GM12878 (cell line): Measurements from ENCODE around the gene PPIL6. TPM values are rescaled to one million over a fixed set of nuclear protein-coding genes. Genes with fewer than 3 reads are reported as not detected.

Experiments used
- ATAC-seq: fragments of 200-7000 bp; cut with Tn5 transposase; 3 replicates; pipeline ENCODE4 v1.9.1; 2020; ENCODE audit warnings: mild to moderate bottlenecking, moderate library complexity
- BruUV-seq: library from RNA; stranded (reverse); fragments of 400-500 nt; replicated peaks from 2 replicates; lab custom pipeline; 2021; lab: Mats Ljungman, UMichigan
- CTCF ChIA-PET: fragments of 300-600 bp; sonication (Branson Sonifier 250); formaldehyde crosslinking; extraction: SDS; loops from one replicate; lab custom pipeline; 2021; ENCODE audit warnings: inconsistent platforms; lab: Yijun Ruan, JAX
- POLR2A ChIA-PET: fragments of 350-600 bp; formaldehyde crosslinking; extraction: SDS; loops from one replicate; lab custom pipeline; 2021; ENCODE audit warnings: inconsistent platforms; lab: Charles Lee
- RAD21 ChIA-PET: fragments of 300-600 bp; sonication (Branson Sonifier 250); formaldehyde crosslinking; loops from one replicate; lab custom pipeline; 2023; ENCODE audit warnings: antibody characterized with exemption; ENCODE audit not compliant: unreplicated experiment; lab: Charles Lee
- SMC1A ChIA-PET: fragments of 300-600 bp; sonication (Branson Sonifier 250); formaldehyde crosslinking; loops from one replicate; lab custom pipeline; 2023; ENCODE audit not compliant: unreplicated experiment, uncharacterized antibody; lab: Charles Lee
- DNase-seq: peaks from one replicate; pipeline ENCODE4 v3.0.0-alpha.2; 2011; ENCODE audit warnings: low read depth, low spot score
- FAIRE-seq: peaks from 3 replicates; lab custom pipeline; 2011; peaks lifted over from hg19 to GRCh38; lab: Jason Lieb, UNC
- H2AFZ ChIP-seq: 2 replicates; pipeline ENCODE4 v1.6.0; 2011; ENCODE audit warnings: low read depth, low read length, control low read depth; ENCODE audit not compliant: control insufficient read depth
- H3K27ac ChIP-seq: 2 replicates; pipeline ENCODE4 v1.5.1; 2011; ENCODE audit warnings: control low read depth; ENCODE audit not compliant: control insufficient read depth, insufficient read depth
- H3K27me3 ChIP-seq, 2 experiments: replicated peaks in 1 of 2; 2 replicates each; pipeline versions ENCODE4 v1.6.0 to v1.6.1; 2011; ENCODE audit warnings: low read length in 1 of 2; ENCODE audit not compliant: control insufficient read depth in 2 of 2, insufficient read depth in 2 of 2
- H3K36me3 ChIP-seq, 2 experiments: 2 replicates each; pipeline ENCODE4 v1.5.1; 2011; ENCODE audit warnings: low read length in 1 of 2; ENCODE audit not compliant: control insufficient read depth in 2 of 2, insufficient read depth in 2 of 2
- H3K4me1 ChIP-seq: 2 replicates; pipeline ENCODE4 v1.6.1; 2011; ENCODE audit warnings: mild to moderate bottlenecking, low read length, moderate library complexity, mixed read lengths; ENCODE audit not compliant: control insufficient read depth, insufficient read depth
- H3K4me2 ChIP-seq: 2 replicates; pipeline ENCODE4 v1.6.0; 2011; ENCODE audit warnings: control low read depth; ENCODE audit not compliant: control insufficient read depth, insufficient read depth
- H3K4me3 ChIP-seq: fragments of 200-600 bp; sonication (generic); 2 replicates; pipeline ENCODE4 v1.5.1; 2016
- H3K79me2 ChIP-seq: 2 replicates; pipeline ENCODE4 v1.6.0; 2011; ENCODE audit warnings: low read length; ENCODE audit not compliant: control insufficient read depth, insufficient read depth
- H3K9ac ChIP-seq: 2 replicates; pipeline ENCODE4 v1.8.0; 2011; ENCODE audit warnings: low read length, control low read depth, mixed read lengths; ENCODE audit not compliant: control insufficient read depth, insufficient read depth
- H3K9me3 ChIP-seq: replicated peaks from 3 replicates; pipeline ENCODE4 v1.5.1; 2011; ENCODE audit warnings: mild to moderate bottlenecking, low read length; ENCODE audit not compliant: control insufficient read depth, insufficient read depth
- H4K20me1 ChIP-seq: 2 replicates; pipeline ENCODE4 v1.6.0; 2011; ENCODE audit not compliant: control insufficient read depth, insufficient read depth
- ATF7 ChIP-seq: fragments of 450-650 bp; IDR thresholded peaks from 2 replicates; pipeline ENCODE4 v1.6.1; 2016; ENCODE audit warnings: low read depth, mild to moderate bottlenecking
- EP300 ChIP-seq, 2 experiments: fragments of 150-350 bp in 1 of 2; IDR thresholded peaks; 2 replicates each; pipeline ENCODE4 v1.6.1; 2011 to 2012; ENCODE audit warnings: low read depth in 2 of 2, low read length in 2 of 2, borderline replicate concordance in 1 of 2, improper control_type of control experiment in 1 of 2, inconsistent platforms in 1 of 2; ENCODE audit not compliant: control insufficient read depth in 1 of 2
- IKZF1 ChIP-seq: fragments of 450-650 bp; conservative IDR thresholded peaks from 2 replicates; pipeline ENCODE4 v1.6.1; 2017; ENCODE audit warnings: antibody characterized with exemption, mild to moderate bottlenecking
- PRDM15 ChIP-seq: fragments of 450-650 bp; formaldehyde crosslinking; IDR thresholded peaks from 2 replicates; pipeline ENCODE4 v1.4.0; 2020; ENCODE audit warnings: mild to moderate bottlenecking, moderate library complexity
- SIN3A ChIP-seq: IDR thresholded peaks from 2 replicates; pipeline ENCODE4 v1.6.1; 2012; ENCODE audit warnings: low read depth, low read length, improper control_type of control experiment
- SMC3 ChIP-seq: IDR thresholded peaks from 2 replicates; pipeline ENCODE4 v1.6.1; 2011; ENCODE audit warnings: low read length, improper control_type of control experiment, borderline replicate concordance
- TBL1XR1 ChIP-seq: IDR thresholded peaks from 2 replicates; pipeline ENCODE4 v1.6.1; 2012; ENCODE audit warnings: low read depth, low read length, improper control_type of control experiment
- WGBS: methylation state at CpG from one replicate; pipeline ENCODE4 v1.1.6; 2016; ENCODE audit warnings: low lambda C conversion rate; ENCODE audit not compliant: insufficient replicate concordance, insufficient coverage; ENCODE audit errors: missing lambda C conversion rate; 5-methylcytosine and 5-hydroxymethylcytosine counted together
- in situ Hi-C: fragments of 300-500 bp; cut with MboI; formaldehyde crosslinking; loops from 9 replicates; pipeline ENCODE4 v1.14.3; 2018; ENCODE audit warnings: mixed read lengths
- intact Hi-C: fragments of 100-400 bp; cut with micrococcal nuclease; formaldehyde crosslinking; loops from one replicate; pipeline ENCODE4 v1.14.2; 2022; ENCODE audit not compliant: unreplicated experiment
- polyA plus RNA-seq, 11 experiments: library from polyadenylated mRNA; depleted of rRNA in 4 of 11; unstranded in 6 of 11; stranded (reverse) in 5 of 11; fragments of >200 nt; fragmentation: Nextera tagmentation in 4 of 11; fragmentation: Illumina TruSeq in 1 of 11; extraction: Ambion mirVana in 4 of 11; extraction: Trizol in 1 of 11; gene quantifications; 1 replicate in 1 of 11; 2 replicates in 10 of 11; pipeline versions ENCODE4 v1.2.1 to v1.2.3, GENCODE V29; 2011 to 2016; ENCODE audit warnings: inconsistent platforms in 2 of 11, missing spikeins in 2 of 11, low read depth in 1 of 11
- total RNA-seq, 4 experiments: library from RNA; depleted of rRNA in 3 of 4; stranded (reverse); fragments of >200 nt in 3 of 4; fragmentation: Illumina TruSeq in 1 of 4; extraction: Trizol in 1 of 4; gene quantifications; 2 replicates each; pipeline versions ENCODE4 v1.2.1 to v1.2.3, GENCODE V29; 2013 to 2021
- TF ChIP-seq, protein P1 (sequence below): fragments of 450-650 bp; formaldehyde crosslinking; IDR thresholded peaks from 2 replicates; pipeline ENCODE4 v1.5.0; 2022; ENCODE audit warnings: mild to moderate bottlenecking, missing genetic modification characterization
- TF ChIP-seq, protein P2 (sequence below): fragments of 450-650 bp; IDR thresholded peaks from 2 replicates; pipeline ENCODE4 v1.6.1; 2018; ENCODE audit warnings: mild to moderate bottlenecking, low read depth, moderate library complexity; ENCODE audit not compliant: partially characterized antibody
- TF ChIP-seq, protein P3 (sequence below): fragments of 450-650 bp; IDR thresholded peaks from 2 replicates; pipeline ENCODE4 v1.6.1; 2016; ENCODE audit warnings: mild to moderate bottlenecking

The PPIL6 gene
- total and polyA plus RNA-seq, 10 of the 15 experiments (the other 5 are each of a cell fraction or from before 2014, with no cell fraction given), result 0.01 to 0.26 (median 0.12) TPM; not detected in 5

DNA sequence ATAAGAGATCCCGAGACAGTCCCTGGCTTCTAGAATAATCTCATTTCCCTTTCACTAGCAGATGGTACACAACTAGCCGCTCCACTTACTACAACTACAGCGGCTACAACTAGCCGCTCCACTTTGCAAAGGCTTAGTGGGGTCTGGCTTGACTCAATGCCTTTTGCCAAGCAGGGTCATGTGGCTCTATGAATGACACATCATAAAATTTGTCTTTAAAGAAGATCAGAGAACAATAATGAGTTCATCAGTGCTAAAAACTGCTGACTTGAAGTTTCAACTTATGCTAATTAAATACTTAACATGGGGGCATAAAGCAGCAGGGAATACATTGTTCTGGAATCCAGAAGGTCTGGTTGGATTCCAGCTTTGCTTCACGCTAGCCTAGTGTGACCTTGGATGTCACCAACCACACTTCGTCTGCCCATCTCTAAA is 17.2 kb upstream of the PPIL6 start:
- DNase-seq (no peak), FAIRE-seq (no peak), ATAC-seq (no peak)
- Histone ChIP-seq H3K9ac (no peak overlapping the region), H3K36me3 (peaks cover 0 to 11% of the 10 kb centered on the region in 2 experiments; a peak in 3 of 4 replicates), H3K9me3 (no peaks in the 10 kb centered on the region; the same call in 1 of the 3 replicates), H3K4me2 (peak overlapping the region; percentile 69), H3K4me3 (no peak overlapping the region; the same call in 1 of the 2 replicates), H3K79me2 (peaks cover 50% of the 10 kb centered on the region), H3K27me3 (no peaks in the 10 kb centered on the region), H3K4me1 (peaks cover 54% of the 10 kb centered on the region), H3K27ac (peak overlapping the region; percentile 75), H2AFZ (peak overlapping the region; percentile 28), H4K20me1 (no peaks in the 10 kb centered on the region)
- no TSS peak for BruUV-seq
- WGBS, result 26% methylated on average over 6 of the region's 6 CpGs
- intact Hi-C loops (loop anchor here (5.0 kb wide), 2 partner anchors 75 to 360 kb away; partner anchors contain the start of genes CD164 and CEP57L1), in situ Hi-C loops (no loop called here)
- ChIA-PET RAD21 (interaction anchor here (1.4 to 10.1 kb wide), 3 partner anchors 16 to 582 kb away, joined by 4 to 97 read pairs (median 9); partner anchors contain the start of genes PPIL6, SMPD2 and ZBTB24), SMC1A (interaction anchor here (0.8 to 10.1 kb wide), 7 partner anchors 9 to 270 kb away, joined by 3 to 148 read pairs (median 7); partner anchors contain the start of genes CD164 and ZBTB24), POLR2A (interaction anchor here (0.5 to 13.1 kb wide), 5 partner anchors 15 to 1220 kb away, joined by 3 to 132 read pairs (median 7); partner anchors contain the start of genes CD164, PPIL6, SMPD2 and ZBTB24), CTCF (interaction anchor here (0.6 to 3.2 kb wide), 6 partner anchors 16 to 74 kb away, joined by 3 to 19 read pairs (median 6); partner anchors contain the start of genes CD164, PPIL6, SMPD2 and ZBTB24)
- TF ChIP-seq EP300 (IDR thresholded peaks at IDR 0.05; ENCODE audit: borderline replicate concordance in 1 of 2, control insufficient read depth in 1 of 2, low read depth in 2 of 2, low read length in 2 of 2) (no peak), IKZF1 (no peak), SMC3 (no peak), TBL1XR1 (no peak), ATF7 (no peak), PRDM15 (CRISPR knock-in tag) (no peak), SIN3A (no peak)
- TF ChIP-seq, protein P1, sequence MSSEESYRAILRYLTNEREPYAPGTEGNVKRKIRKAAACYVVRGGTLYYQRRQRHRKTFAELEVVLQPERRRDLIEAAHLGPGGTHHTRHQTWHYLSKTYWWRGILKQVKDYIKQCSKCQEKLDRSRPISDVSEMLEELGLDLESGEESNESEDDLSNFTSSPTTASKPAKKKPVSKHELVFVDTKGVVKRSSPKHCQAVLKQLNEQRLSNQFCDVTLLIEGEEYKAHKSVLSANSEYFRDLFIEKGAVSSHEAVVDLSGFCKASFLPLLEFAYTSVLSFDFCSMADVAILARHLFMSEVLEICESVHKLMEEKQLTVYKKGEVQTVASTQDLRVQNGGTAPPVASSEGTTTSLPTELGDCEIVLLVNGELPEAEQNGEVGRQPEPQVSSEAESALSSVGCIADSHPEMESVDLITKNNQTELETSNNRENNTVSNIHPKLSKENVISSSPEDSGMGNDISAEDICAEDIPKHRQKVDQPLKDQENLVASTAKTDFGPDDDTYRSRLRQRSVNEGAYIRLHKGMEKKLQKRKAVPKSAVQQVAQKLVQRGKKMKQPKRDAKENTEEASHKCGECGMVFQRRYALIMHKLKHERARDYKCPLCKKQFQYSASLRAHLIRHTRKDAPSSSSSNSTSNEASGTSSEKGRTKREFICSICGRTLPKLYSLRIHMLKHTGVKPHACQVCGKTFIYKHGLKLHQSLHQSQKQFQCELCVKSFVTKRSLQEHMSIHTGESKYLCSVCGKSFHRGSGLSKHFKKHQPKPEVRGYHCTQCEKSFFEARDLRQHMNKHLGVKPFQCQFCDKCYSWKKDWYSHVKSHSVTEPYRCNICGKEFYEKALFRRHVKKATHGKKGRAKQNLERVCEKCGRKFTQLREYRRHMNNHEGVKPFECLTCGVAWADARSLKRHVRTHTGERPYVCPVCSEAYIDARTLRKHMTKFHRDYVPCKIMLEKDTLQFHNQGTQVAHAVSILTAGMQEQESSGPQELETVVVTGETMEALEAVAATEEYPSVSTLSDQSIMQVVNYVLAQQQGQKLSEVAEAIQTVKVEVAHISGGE (CRISPR knock-in tag), result no peak
- TF ChIP-seq, protein P2, sequence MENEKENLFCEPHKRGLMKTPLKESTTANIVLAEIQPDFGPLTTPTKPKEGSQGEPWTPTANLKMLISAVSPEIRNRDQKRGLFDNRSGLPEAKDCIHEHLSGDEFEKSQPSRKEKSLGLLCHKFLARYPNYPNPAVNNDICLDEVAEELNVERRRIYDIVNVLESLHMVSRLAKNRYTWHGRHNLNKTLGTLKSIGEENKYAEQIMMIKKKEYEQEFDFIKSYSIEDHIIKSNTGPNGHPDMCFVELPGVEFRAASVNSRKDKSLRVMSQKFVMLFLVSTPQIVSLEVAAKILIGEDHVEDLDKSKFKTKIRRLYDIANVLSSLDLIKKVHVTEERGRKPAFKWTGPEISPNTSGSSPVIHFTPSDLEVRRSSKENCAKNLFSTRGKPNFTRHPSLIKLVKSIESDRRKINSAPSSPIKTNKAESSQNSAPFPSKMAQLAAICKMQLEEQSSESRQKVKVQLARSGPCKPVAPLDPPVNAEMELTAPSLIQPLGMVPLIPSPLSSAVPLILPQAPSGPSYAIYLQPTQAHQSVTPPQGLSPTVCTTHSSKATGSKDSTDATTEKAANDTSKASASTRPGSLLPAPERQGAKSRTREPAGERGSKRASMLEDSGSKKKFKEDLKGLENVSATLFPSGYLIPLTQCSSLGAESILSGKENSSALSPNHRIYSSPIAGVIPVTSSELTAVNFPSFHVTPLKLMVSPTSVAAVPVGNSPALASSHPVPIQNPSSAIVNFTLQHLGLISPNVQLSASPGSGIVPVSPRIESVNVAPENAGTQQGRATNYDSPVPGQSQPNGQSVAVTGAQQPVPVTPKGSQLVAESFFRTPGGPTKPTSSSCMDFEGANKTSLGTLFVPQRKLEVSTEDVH, result no peak
- TF ChIP-seq, protein P3, sequence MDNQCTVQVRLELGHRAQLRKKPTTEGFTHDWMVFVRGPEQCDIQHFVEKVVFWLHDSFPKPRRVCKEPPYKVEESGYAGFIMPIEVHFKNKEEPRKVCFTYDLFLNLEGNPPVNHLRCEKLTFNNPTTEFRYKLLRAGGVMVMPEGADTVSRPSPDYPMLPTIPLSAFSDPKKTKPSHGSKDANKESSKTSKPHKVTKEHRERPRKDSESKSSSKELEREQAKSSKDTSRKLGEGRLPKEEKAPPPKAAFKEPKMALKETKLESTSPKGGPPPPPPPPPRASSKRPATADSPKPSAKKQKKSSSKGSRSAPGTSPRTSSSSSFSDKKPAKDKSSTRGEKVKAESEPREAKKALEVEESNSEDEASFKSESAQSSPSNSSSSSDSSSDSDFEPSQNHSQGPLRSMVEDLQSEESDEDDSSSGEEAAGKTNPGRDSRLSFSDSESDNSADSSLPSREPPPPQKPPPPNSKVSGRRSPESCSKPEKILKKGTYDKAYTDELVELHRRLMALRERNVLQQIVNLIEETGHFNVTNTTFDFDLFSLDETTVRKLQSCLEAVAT, result peak; percentile 57; the same call in 1 of the 2 replicates
